ENCODE results near the gene SLC17A2. TPM values are rescaled to one million over a fixed set of nuclear protein-coding genes. Genes with fewer than 3 reads are reported as not detected.

Gene SLC17A2
- total and polyA plus RNA-seq, 2 of the 4 experiments (the other 2 are of a cell fraction) = not detected

DNA sequence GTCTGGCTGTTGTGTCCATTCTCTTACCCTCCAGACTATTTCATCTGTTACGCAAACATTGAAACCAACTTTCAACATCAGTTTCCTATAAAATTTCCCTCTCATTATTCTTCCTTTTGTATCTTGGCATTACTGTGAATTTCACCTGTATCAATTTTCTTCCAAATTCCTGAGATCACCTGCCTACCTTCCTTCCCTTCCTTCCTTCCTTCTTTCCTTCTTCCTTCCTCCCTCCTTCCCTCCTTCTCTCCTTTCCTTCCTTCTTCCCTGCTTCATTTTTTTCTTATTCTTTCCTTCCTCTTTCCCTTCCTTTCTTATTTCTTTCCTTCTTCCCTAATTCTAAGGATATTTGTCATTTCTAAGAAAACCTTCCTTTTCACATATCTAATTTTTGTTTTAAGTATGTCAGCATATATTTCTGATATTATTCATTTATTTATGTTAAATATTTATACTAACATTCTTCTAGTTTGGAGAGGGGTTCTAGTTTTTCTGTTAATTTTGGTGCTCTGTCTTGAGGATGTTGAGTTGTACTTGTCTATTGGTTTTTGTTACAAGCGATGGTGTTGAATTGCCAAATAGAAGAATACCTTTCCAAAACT, 51.7 kb downstream of the SLC17A2 start:
- no peak overlapping the region for H3K4ac ChIP-seq (ENCODE audit: low read depth, low read length)
- CTCF ChIA-PET = interaction anchor here (0.6 kb wide), 1 partner anchor 11 kb away, joined by 3 read pairs; no protein-coding TSS in a partner anchor
- no peak overlapping the region for H3K56ac ChIP-seq (ENCODE audit: extremely low read depth, insufficient read depth, low read length)
- POLR2A ChIA-PET (ENCODE audit: unreplicated experiment) = no interaction called here
- intact Hi-C loops (cut with micrococcal nuclease) (no loop called here), dilution Hi-C loops (cut with HindIII; ENCODE audit: low sequenced_read_pairs, unreplicated experiment) (no loop called here), in situ Hi-C loops (cut with MboI; ENCODE audit: low sequenced_read_pairs) (no loop called here)
- H3K14ac ChIP-seq (replicated peaks; ENCODE audit: low read depth, low read length) = no peak overlapping the region
- no peak overlapping the region for H2AK5ac ChIP-seq (ENCODE audit: low read depth, low read length)
- no peaks in the 10 kb centered on the region for H3K4me1 ChIP-seq (ENCODE audit: control insufficient read depth, insufficient read depth, low read length)
- no peak overlapping the region for H3K27ac ChIP-seq (ENCODE audit: insufficient read depth, low read length)
- H3K9ac ChIP-seq (ENCODE audit: low read depth, low read length) = no peak overlapping the region
- no peak overlapping the region for H2BK120ac ChIP-seq (ENCODE audit: low read depth, low read length)
- ATAC-seq (ENCODE audit: low read depth) (no peak), DNase-seq (no peak)
- no peak overlapping the region for H3K23ac ChIP-seq (ENCODE audit: low read depth, low read length)
- H4K91ac ChIP-seq (ENCODE audit: insufficient read depth, low read depth, low read length) = no peak overlapping the region
- no peak overlapping the region for H4K8ac ChIP-seq (ENCODE audit: low read depth in 2 of 2, low read length in 2 of 2)
- no peak overlapping the region for H2AK9ac ChIP-seq (replicated peaks; ENCODE audit: low read depth, low read length, poor library complexity)
- no peak overlapping the region for H2BK15ac ChIP-seq (ENCODE audit: low read depth, low read length)
- H4K5ac ChIP-seq (ENCODE audit: low read depth, low read length) = no peak overlapping the region
- TF ChIP-seq POLR2A (IDR thresholded peaks at IDR 0.05; ENCODE audit: low read depth, low read length) (no peak), CHD1 (IDR thresholded peaks at IDR 0.05; ENCODE audit: low read depth, low read length) (no peak), NFE2L2 (IDR thresholded peaks at IDR 0.05; ENCODE audit: low read depth, low read length) (no peak), RFX5 (IDR thresholded peaks at IDR 0.05; ENCODE audit: low read depth, low read length) (no peak), RCOR1 (IDR thresholded peaks at IDR 0.05; ENCODE audit: insufficient replicate concordance, low read length) (no peak), FOS (IDR thresholded peaks at IDR 0.05; ENCODE audit: low read depth, low read length) (no peak), RAD21 (IDR thresholded peaks at IDR 0.05; ENCODE audit: low read length) (no peak), MXI1 (IDR thresholded peaks at IDR 0.05; ENCODE audit: borderline replicate concordance, low read depth, low read length) (no peak), CEBPB (IDR thresholded peaks at IDR 0.05; ENCODE audit: low read depth, low read length) (no peak), MAFK (IDR thresholded peaks at IDR 0.05; ENCODE audit: low read depth, low read length) (no peak), BHLHE40 (IDR thresholded peaks at IDR 0.05; ENCODE audit: low read depth, low read length) (no peak)
- TF ChIP-seq, protein P1, sequence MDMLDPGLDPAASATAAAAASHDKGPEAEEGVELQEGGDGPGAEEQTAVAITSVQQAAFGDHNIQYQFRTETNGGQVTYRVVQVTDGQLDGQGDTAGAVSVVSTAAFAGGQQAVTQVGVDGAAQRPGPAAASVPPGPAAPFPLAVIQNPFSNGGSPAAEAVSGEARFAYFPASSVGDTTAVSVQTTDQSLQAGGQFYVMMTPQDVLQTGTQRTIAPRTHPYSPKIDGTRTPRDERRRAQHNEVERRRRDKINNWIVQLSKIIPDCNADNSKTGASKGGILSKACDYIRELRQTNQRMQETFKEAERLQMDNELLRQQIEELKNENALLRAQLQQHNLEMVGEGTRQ (IDR thresholded peaks at IDR 0.05; ENCODE audit: low read depth, low read length) = no peak
- TF ChIP-seq, protein P2, sequence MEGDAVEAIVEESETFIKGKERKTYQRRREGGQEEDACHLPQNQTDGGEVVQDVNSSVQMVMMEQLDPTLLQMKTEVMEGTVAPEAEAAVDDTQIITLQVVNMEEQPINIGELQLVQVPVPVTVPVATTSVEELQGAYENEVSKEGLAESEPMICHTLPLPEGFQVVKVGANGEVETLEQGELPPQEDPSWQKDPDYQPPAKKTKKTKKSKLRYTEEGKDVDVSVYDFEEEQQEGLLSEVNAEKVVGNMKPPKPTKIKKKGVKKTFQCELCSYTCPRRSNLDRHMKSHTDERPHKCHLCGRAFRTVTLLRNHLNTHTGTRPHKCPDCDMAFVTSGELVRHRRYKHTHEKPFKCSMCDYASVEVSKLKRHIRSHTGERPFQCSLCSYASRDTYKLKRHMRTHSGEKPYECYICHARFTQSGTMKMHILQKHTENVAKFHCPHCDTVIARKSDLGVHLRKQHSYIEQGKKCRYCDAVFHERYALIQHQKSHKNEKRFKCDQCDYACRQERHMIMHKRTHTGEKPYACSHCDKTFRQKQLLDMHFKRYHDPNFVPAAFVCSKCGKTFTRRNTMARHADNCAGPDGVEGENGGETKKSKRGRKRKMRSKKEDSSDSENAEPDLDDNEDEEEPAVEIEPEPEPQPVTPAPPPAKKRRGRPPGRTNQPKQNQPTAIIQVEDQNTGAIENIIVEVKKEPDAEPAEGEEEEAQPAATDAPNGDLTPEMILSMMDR (conservative IDR thresholded peaks at IDR 0.05; ENCODE audit: low read depth, low read length) = no peak
- no peak overlapping the region for H3K4me3 ChIP-seq (ENCODE audit: insufficient read depth, low read depth, low read length)
- no peak overlapping the region for H3K18ac ChIP-seq (ENCODE audit: low read depth, low read length)
- H3K9me3 ChIP-seq (ENCODE audit: control insufficient read depth, insufficient read depth, low read length) = no peaks in the 10 kb centered on the region
- no peaks in the 10 kb centered on the region for H3K9me1 ChIP-seq (ENCODE audit: insufficient read depth, low read length)
- H2AFZ ChIP-seq (replicated peaks; ENCODE audit: low read length, poor library complexity) = no peak overlapping the region
- H3K36me3 ChIP-seq (ENCODE audit: control insufficient read depth, insufficient read depth, low read length) = no peaks in the 10 kb centered on the region
- no peaks in the 10 kb centered on the region for H4K20me1 ChIP-seq (ENCODE audit: insufficient read depth, low read length)
- H3K4me2 ChIP-seq (ENCODE audit: low read depth, low read length) = no peak overlapping the region
- no TSS peak for BruUV-seq (replicated peaks)
- WGBS, 2 experiments (ENCODE audit: extremely low coverage in 2 of 2, insufficient read length in 1 of 2) = 88% methylated on average over 1 of the region's 2 CpGs; no CpG with 5 or more reads in 1 of the 2 experiments
- H3K79me1 ChIP-seq (ENCODE audit: low read depth in 1 of 2, low read length in 2 of 2) = no peaks in the 10 kb centered on the region
- H2BK20ac ChIP-seq (ENCODE audit: low read depth, low read length) = no peak overlapping the region
- H2BK5ac ChIP-seq (ENCODE audit: low read depth, low read length, poor library complexity, severe bottlenecking) = no peak overlapping the region
- H3K27me3 ChIP-seq (ENCODE audit: control insufficient read depth, insufficient read depth, low read length) = no peaks in the 10 kb centered on the region

Measured in IMR-90 (cell line).